HEK293 (cell line): ENCODE measurements around the gene C5orf15.

Source experiments
- CTCF ChIA-PET: fragments of 350-600 bp; formaldehyde crosslinking; extraction: SDS; loops from one replicate; lab custom pipeline; 2021; ENCODE audit warnings: antibody characterized with exemption; lab: Yijun Ruan, JAX
- POLR2A ChIA-PET: fragments of 300-600 bp; formaldehyde crosslinking; extraction: SDS; loops from one replicate; lab custom pipeline; 2020; ENCODE audit warnings: antibody characterized with exemption, inconsistent platforms; lab: Yijun Ruan, JAX
- H3K27ac ChIP-seq: fragments of 200-500 bp; sonication (Bioruptor generic); 2 replicates; pipeline ENCODE4 v1.5.1; 2014; ENCODE audit warnings: low read depth, low read length, control low read depth, inconsistent platforms; ENCODE audit errors: extremely low read depth
- H3K36me3 ChIP-seq, 2 experiments: fragments of 200-500 bp in 1 of 2; sonication (Bioruptor generic) in 1 of 2; 1 replicate in 1 of 2; 2 replicates in 1 of 2; pipeline ENCODE4 v1.5.1; 2014 to 2017; ENCODE audit warnings: inconsistent platforms in 2 of 2, low read length in 2 of 2; ENCODE audit not compliant: control insufficient read depth in 2 of 2, insufficient read depth in 1 of 2
- H3K4me1 ChIP-seq: fragments of 200-500 bp; sonication (Bioruptor generic); 2 replicates; pipeline ENCODE4 v1.5.1; 2014; ENCODE audit warnings: mild to moderate bottlenecking, low read length, inconsistent platforms; ENCODE audit not compliant: control insufficient read depth, insufficient read depth
- H3K4me3 ChIP-seq: 2 replicates; pipeline ENCODE4 v1.5.1; 2011; ENCODE audit warnings: low read depth, mild to moderate bottlenecking, control low read depth, low read length, moderate library complexity
- H3K9me3 ChIP-seq: fragments of 200-500 bp; sonication (Bioruptor generic); 2 replicates; pipeline ENCODE4 v1.5.1; 2014; ENCODE audit warnings: low read depth, low read length, inconsistent platforms; ENCODE audit not compliant: control insufficient read depth, insufficient read depth
- BCL11B ChIP-seq: fragments of 450-650 bp; formaldehyde crosslinking; IDR thresholded peaks from 2 replicates; pipeline ENCODE4 v1.5.1; 2016; ENCODE audit warnings: low read depth, missing biosample characterization, missing genetic modification characterization
- GLI2 ChIP-seq: fragments of 450-650 bp; formaldehyde crosslinking; IDR thresholded peaks from 2 replicates; pipeline ENCODE4; 2017; ENCODE audit warnings: missing biosample characterization, missing genetic modification characterization, low read depth, borderline replicate concordance
- KLF7 ChIP-seq: fragments of 450-650 bp; formaldehyde crosslinking; IDR thresholded peaks from 2 replicates; pipeline ENCODE4 v1.5.1; 2016; ENCODE audit warnings: missing biosample characterization, missing genetic modification characterization, borderline replicate concordance
- OSR2 ChIP-seq: fragments of 450-650 bp; formaldehyde crosslinking; IDR thresholded peaks from 2 replicates; pipeline ENCODE4 v1.5.1; 2016; ENCODE audit warnings: missing biosample characterization, missing genetic modification characterization
- SP7 ChIP-seq: fragments of 450-650 bp; formaldehyde crosslinking; IDR thresholded peaks from 2 replicates; pipeline ENCODE4 v1.5.1; 2016; ENCODE audit warnings: missing biosample characterization, missing genetic modification characterization
- WT1 ChIP-seq: fragments of 450-650 bp; formaldehyde crosslinking; IDR thresholded peaks from 2 replicates; pipeline ENCODE4 v1.5.1; 2016; ENCODE audit warnings: missing biosample characterization, missing genetic modification characterization
- ZBTB8A ChIP-seq: fragments of 450-650 bp; formaldehyde crosslinking; IDR thresholded peaks from 2 replicates; pipeline ENCODE4 v1.5.1; 2016; ENCODE audit warnings: missing biosample characterization, missing genetic modification characterization
- ZNF146 ChIP-seq: fragments of 450-650 bp; formaldehyde crosslinking; IDR thresholded peaks from 2 replicates; pipeline ENCODE4 v1.5.1; 2016; ENCODE audit warnings: missing biosample characterization, missing genetic modification characterization
- ZNF266 ChIP-seq: fragments of 450-650 bp; formaldehyde crosslinking; IDR thresholded peaks from 2 replicates; pipeline ENCODE4 v1.5.1; 2016; ENCODE audit warnings: missing biosample characterization, missing genetic modification characterization, low read depth
- ZNF426 ChIP-seq: fragments of 450-650 bp; formaldehyde crosslinking; IDR thresholded peaks from 2 replicates; pipeline ENCODE4 v1.5.1; 2017; ENCODE audit warnings: missing biosample characterization, missing genetic modification characterization, mild to moderate bottlenecking, inconsistent platforms, moderate library complexity
- ZNF433 ChIP-seq: fragments of 450-650 bp; formaldehyde crosslinking; IDR thresholded peaks from 2 replicates; pipeline ENCODE4 v1.5.1; 2016; ENCODE audit warnings: missing biosample characterization, missing genetic modification characterization, low read depth
- ZNF529 ChIP-seq: fragments of 450-650 bp; formaldehyde crosslinking; IDR thresholded peaks from 2 replicates; pipeline ENCODE4 v1.5.1; 2017; ENCODE audit warnings: missing genetic modification characterization, missing biosample characterization; ENCODE audit not compliant: insufficient replicate concordance
- ZNF560 ChIP-seq: fragments of 450-650 bp; formaldehyde crosslinking; IDR thresholded peaks from 2 replicates; pipeline ENCODE4 v1.5.1; 2017; ENCODE audit warnings: missing biosample characterization, missing genetic modification characterization, borderline replicate concordance
- ZNF571 ChIP-seq: fragments of 450-650 bp; formaldehyde crosslinking; IDR thresholded peaks from 2 replicates; pipeline ENCODE4 v1.5.0; 2017; ENCODE audit warnings: missing biosample characterization, missing genetic modification characterization
- ZNF585B ChIP-seq: fragments of 450-650 bp; formaldehyde crosslinking; IDR thresholded peaks from 2 replicates; pipeline ENCODE4 v1.5.1; 2016; ENCODE audit warnings: missing biosample characterization, missing genetic modification characterization
- ZNF621 ChIP-seq: fragments of 450-650 bp; formaldehyde crosslinking; IDR thresholded peaks from 2 replicates; pipeline ENCODE4 v1.5.1; 2017; ENCODE audit warnings: missing biosample characterization, missing genetic modification characterization
- ZNF623 ChIP-seq: fragments of 450-650 bp; formaldehyde crosslinking; IDR thresholded peaks from 2 replicates; pipeline ENCODE4 v1.5.1; 2016; ENCODE audit warnings: missing biosample characterization, missing genetic modification characterization
- ZNF624 ChIP-seq: fragments of 450-650 bp; formaldehyde crosslinking; IDR thresholded peaks from 2 replicates; pipeline ENCODE4 v1.5.1; 2017; ENCODE audit warnings: missing biosample characterization, missing genetic modification characterization
- ZNF677 ChIP-seq: fragments of 450-650 bp; IDR thresholded peaks from 2 replicates; pipeline ENCODE4 v1.5.0; 2018; ENCODE audit warnings: missing biosample characterization, mild to moderate bottlenecking, missing genetic modification characterization, moderate library complexity
- ZNF707 ChIP-seq: fragments of 450-650 bp; formaldehyde crosslinking; IDR thresholded peaks from 2 replicates; pipeline ENCODE4 v1.5.1; 2016; ENCODE audit warnings: missing biosample characterization, missing genetic modification characterization
- ZNF76 ChIP-seq: fragments of 450-650 bp; formaldehyde crosslinking; IDR thresholded peaks from 2 replicates; pipeline ENCODE4; 2016; ENCODE audit warnings: low read depth, missing biosample characterization, missing genetic modification characterization, borderline replicate concordance
- ZNF776 ChIP-seq: fragments of 450-650 bp; formaldehyde crosslinking; IDR thresholded peaks from 2 replicates; pipeline ENCODE4 v1.5.0; 2017; ENCODE audit warnings: missing biosample characterization, missing genetic modification characterization, borderline replicate concordance
- TF ChIP-seq, protein P1 (sequence below): fragments of 450-650 bp; formaldehyde crosslinking; conservative IDR thresholded peaks from 2 replicates; pipeline ENCODE4 v1.5.1; 2016; ENCODE audit warnings: low read depth, missing biosample characterization, missing genetic modification characterization
- TF ChIP-seq, protein P2 (sequence below): fragments of 450-650 bp; formaldehyde crosslinking; IDR thresholded peaks from 2 replicates; pipeline ENCODE4 v1.5.1; 2016; ENCODE audit warnings: missing biosample characterization, missing genetic modification characterization

C5orf15 gene

DNA sequence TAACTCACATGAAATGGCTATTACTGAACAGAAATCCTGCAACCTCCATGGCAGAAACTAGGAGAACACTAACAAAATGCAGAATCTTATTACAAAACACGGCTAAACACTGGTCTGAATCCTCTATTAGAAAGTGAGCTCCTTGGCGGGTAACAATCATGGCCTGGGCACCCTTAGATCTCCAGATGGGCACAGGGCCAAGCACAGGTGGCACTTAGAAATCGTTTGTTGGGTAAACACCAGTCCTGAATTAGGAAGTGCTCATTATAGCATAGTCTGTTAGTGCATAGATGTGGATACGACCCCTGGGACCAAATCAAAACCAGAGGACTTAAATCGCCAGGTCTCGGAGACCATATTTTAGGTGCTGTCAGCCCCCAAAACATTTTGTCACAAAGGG is 22.0 kb upstream of the C5orf15 start (continued):
- TF ChIP-seq, protein P1, sequence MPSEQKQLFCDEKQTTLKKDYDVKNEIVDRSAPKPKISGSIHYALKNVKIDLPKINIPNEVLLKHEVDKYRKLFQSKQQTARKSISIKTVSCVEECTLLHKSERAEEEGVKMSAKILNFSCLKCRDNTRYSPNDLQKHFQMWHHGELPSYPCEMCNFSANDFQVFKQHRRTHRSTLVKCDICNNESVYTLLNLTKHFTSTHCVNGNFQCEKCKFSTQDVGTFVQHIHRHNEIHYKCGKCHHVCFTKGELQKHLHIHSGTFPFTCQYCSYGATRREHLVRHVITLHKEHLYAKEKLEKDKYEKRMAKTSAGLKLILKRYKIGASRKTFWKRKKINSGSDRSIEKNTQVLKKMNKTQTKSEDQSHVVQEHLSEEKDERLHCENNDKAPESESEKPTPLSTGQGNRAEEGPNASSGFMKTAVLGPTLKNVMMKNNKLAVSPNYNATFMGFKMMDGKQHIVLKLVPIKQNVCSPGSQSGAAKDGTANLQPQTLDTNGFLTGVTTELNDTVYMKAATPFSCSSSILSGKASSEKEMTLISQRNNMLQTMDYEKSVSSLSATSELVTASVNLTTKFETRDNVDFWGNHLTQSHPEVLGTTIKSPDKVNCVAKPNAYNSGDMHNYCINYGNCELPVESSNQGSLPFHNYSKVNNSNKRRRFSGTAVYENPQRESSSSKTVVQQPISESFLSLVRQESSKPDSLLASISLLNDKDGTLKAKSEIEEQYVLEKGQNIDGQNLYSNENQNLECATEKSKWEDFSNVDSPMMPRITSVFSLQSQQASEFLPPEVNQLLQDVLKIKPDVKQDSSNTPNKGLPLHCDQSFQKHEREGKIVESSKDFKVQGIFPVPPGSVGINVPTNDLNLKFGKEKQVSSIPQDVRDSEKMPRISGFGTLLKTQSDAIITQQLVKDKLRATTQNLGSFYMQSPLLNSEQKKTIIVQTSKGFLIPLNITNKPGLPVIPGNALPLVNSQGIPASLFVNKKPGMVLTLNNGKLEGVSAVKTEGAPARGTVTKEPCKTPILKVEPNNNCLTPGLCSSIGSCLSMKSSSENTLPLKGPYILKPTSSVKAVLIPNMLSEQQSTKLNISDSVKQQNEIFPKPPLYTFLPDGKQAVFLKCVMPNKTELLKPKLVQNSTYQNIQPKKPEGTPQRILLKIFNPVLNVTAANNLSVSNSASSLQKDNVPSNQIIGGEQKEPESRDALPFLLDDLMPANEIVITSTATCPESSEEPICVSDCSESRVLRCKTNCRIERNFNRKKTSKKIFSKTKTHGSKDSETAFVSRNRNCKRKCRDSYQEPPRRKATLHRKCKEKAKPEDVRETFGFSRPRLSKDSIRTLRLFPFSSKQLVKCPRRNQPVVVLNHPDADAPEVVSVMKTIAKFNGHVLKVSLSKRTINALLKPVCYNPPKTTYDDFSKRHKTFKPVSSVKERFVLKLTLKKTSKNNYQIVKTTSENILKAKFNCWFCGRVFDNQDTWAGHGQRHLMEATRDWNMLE (tag by site-specific recombination) = no peak
- no peak for TF ChIP-seq ZNF624 (tag by site-specific recombination)
- TF ChIP-seq ZNF560 (tag by site-specific recombination) = no peak
- no peak for TF ChIP-seq ZNF76
- no peak for TF ChIP-seq ZNF266
- no peak for TF ChIP-seq ZNF776 (tag by site-specific recombination)

DNA sequence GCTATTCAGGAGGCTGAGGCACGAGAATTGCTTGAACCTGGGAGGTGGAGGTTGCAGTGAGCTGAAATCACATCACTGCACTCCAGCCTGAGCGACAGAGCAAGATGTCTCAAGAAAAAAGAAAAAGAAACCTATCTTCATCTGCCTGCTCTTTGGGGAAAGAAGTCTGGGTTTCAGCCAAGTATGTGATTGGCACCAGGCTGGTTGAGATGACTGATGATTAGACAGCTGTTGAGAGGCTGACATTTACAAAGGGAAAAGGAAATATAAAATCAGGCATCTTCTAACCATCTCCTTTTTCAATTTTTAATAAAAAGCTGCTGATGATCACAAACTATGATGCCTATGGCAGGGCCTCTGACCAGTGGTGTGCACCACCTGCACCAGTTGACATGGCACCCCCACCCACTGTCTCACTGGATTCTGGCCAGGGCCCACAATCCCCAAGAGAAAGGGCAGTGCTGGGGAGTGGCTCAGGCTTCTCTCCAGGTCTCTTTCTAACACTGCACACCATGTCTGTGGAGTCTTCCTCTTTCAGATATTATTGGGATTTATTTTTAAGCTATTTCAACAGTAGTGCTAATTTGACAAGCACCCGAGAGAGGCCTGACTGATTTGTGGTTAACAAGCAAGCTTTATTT is 17.2 kb upstream of the C5orf15 start:
- Histone ChIP-seq H3K4me3 (no peak overlapping the region), H3K4me1 (no peaks in the 10 kb centered on the region; the same call in 1 of the 2 replicates), H3K27ac (no peak overlapping the region), H3K36me3 (peaks cover 74 to 86% of the 10 kb centered on the region in 2 experiments), H3K9me3 (no peaks in the 10 kb centered on the region)
- CTCF ChIA-PET = interaction anchor here (1.0 to 2.8 kb wide), 2 partner anchors 11 to 18 kb away, joined by 3 to 25 read pairs; no protein-coding TSS in a partner anchor
- TF ChIP-seq BCL11B (tag by site-specific recombination) = no peak
- no peak for TF ChIP-seq ZNF621
- no peak for TF ChIP-seq ZNF529 (tag by site-specific recombination)
- TF ChIP-seq GLI2 (tag by site-specific recombination) = no peak
- TF ChIP-seq ZNF146 (tag by site-specific recombination) = no peak
- no peak for TF ChIP-seq ZNF677
- TF ChIP-seq ZNF623 (tag by site-specific recombination) = no peak
- no peak for TF ChIP-seq KLF7 (tag by site-specific recombination)
- TF ChIP-seq ZBTB8A = no peak
- no peak for TF ChIP-seq ZNF426 (tag by site-specific recombination)
- TF ChIP-seq ZNF707 (tag by site-specific recombination) = no peak
- no peak for TF ChIP-seq ZNF433
- no peak for TF ChIP-seq ZNF585B (tag by site-specific recombination)
- TF ChIP-seq ZNF571 (tag by site-specific recombination) = no peak
- POLR2A ChIA-PET = no interaction called here

DNA sequence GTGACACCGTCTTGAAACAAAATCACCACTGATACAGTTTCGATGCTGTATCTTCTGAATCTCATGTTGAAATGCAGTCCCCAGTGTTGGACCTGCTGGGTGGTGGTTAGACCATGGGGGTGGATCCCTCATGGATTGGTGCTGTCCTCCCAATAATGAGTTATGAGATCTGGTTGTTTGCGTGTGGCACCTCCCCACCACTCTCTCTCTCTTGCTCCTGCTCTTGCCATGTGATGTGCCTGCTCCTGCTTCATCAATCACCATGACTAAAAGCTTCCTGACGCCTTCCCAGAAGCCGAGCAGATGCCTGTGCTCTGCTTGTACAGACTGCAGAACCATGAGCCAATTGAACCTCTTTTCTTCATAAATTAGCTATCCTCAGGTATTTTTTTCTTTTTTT is 15.2 kb upstream of the C5orf15 start:
- no peaks in the 10 kb centered on the region for H3K9me3 ChIP-seq
- no peak overlapping the region for H3K27ac ChIP-seq
- POLR2A ChIA-PET = no interaction called here
- no peaks in the 10 kb centered on the region; the same call in 1 of the 2 replicates for H3K4me1 ChIP-seq
- TF ChIP-seq WT1 (tag by site-specific recombination) = peak; percentile 89
- TF ChIP-seq, protein P2, sequence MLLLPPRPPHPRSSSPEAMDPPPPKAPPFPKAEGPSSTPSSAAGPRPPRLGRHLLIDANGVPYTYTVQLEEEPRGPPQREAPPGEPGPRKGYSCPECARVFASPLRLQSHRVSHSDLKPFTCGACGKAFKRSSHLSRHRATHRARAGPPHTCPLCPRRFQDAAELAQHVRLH (tag by site-specific recombination) = no peak
- 0 out of 2 replicates have a peak, but pooled peaks have one; percentile 19 for TF ChIP-seq SP7 (tag by site-specific recombination)
- TF ChIP-seq OSR2 (tag by site-specific recombination) = peak; percentile 16; the same call in 1 of the 2 replicates
- no peak overlapping the region for H3K4me3 ChIP-seq
- peaks cover 80 to 84% of the 10 kb centered on the region in 2 experiments for H3K36me3 ChIP-seq
- CTCF ChIA-PET = interaction anchor here (0.8 to 1.4 kb wide), 2 partner anchors 10 to 13 kb away, joined by 3 to 8 read pairs; no protein-coding TSS in a partner anchor
